Caco-2 (cell line): ENCODE measurements around the gene POLR3H. TPM values are rescaled to one million over a fixed set of nuclear protein-coding genes. Genes with fewer than 3 reads are reported as not detected.

ENCODE experiments used
- BruUV-seq: library from RNA; stranded (reverse); fragments of 400-500 nt; replicated peaks from 2 replicates; lab custom pipeline; 2021; lab: Mats Ljungman, UMichigan
- CTCF ChIA-PET: fragments of 300-600 bp; sonication (Branson Sonifier 250); formaldehyde crosslinking; loops from one replicate; lab custom pipeline; 2022; ENCODE audit warnings: antibody characterized with exemption; lab: Charles Lee
- POLR2A ChIA-PET: fragments of 300-600 bp; sonication (Branson Sonifier 250); formaldehyde crosslinking; loops from one replicate; lab custom pipeline; 2022; ENCODE audit warnings: antibody characterized with exemption; lab: Charles Lee
- DNase-seq, 2 experiments: peaks; one replicate each; pipeline versions ENCODE4 v3.0.0 to v3.0.0-alpha.2; 2020 to 2022
- H3K27me3 ChIP-seq: replicated peaks from 2 replicates; pipeline ENCODE4 v1.6.0; 2011; ENCODE audit warnings: low read length; ENCODE audit not compliant: control insufficient read depth, insufficient read depth
- H3K36me3 ChIP-seq: 2 replicates; pipeline ENCODE4 v1.5.1; 2011; ENCODE audit warnings: low read length; ENCODE audit not compliant: control insufficient read depth, insufficient read depth
- H3K4me1 ChIP-seq: fragments of 250-450 bp; sonication (Bioruptor Pico); 2 replicates; pipeline ENCODE4 v1.5.1; 2020; ENCODE audit warnings: mild to moderate bottlenecking
- H3K4me3 ChIP-seq: 2 replicates; pipeline ENCODE4 v1.5.1; 2011; ENCODE audit warnings: low read depth, mild to moderate bottlenecking, control low read depth, low read length
- H3K9me3 ChIP-seq: fragments of 250-450 bp; sonication (Bioruptor Pico); 2 replicates; pipeline ENCODE4 v1.5.1; 2020; ENCODE audit warnings: mild to moderate bottlenecking, moderate library complexity
- H3K27ac Mint-ChIP-seq: one replicate; pipeline ENCODE4 v1.8.0; 2022; ENCODE audit warnings: mixed read lengths; ENCODE audit not compliant: unreplicated experiment
- H3K27me3 Mint-ChIP-seq: one replicate; pipeline ENCODE4 v1.8.0; 2022; ENCODE audit warnings: mixed read lengths; ENCODE audit not compliant: insufficient read depth, unreplicated experiment
- H3K36me3 Mint-ChIP-seq: one replicate; pipeline ENCODE4 v1.8.0; 2022; ENCODE audit warnings: mild to moderate bottlenecking, mixed read lengths; ENCODE audit not compliant: insufficient read depth, unreplicated experiment
- H3K4me1 Mint-ChIP-seq: one replicate; pipeline ENCODE4 v1.8.0; 2022; ENCODE audit warnings: low read depth, mixed read lengths; ENCODE audit not compliant: unreplicated experiment
- H3K4me3 Mint-ChIP-seq: one replicate; pipeline ENCODE4 v1.8.0; 2022; ENCODE audit warnings: mild to moderate bottlenecking, moderate library complexity, mixed read lengths; ENCODE audit not compliant: unreplicated experiment
- H3K9me3 Mint-ChIP-seq: one replicate; pipeline ENCODE4 v1.8.0; 2022; ENCODE audit warnings: mixed read lengths; ENCODE audit not compliant: unreplicated experiment
- CTCF ChIP-seq, 2 experiments: fragments of 200-600 bp in 1 of 2; IDR thresholded peaks; 1 replicate in 1 of 2; 2 replicates in 1 of 2; pipeline versions ENCODE4 v1.5.1 to v1.8.0; 2011 to 2022; ENCODE audit warnings: antibody characterized with exemption in 1 of 2, control low read depth in 1 of 2, inconsistent platforms in 1 of 2, low read depth in 1 of 2, low read length in 1 of 2, mild to moderate bottlenecking in 1 of 2, moderate library complexity in 1 of 2; ENCODE audit not compliant: insufficient read depth in 1 of 2, severe bottlenecking in 1 of 2, unreplicated experiment in 1 of 2
- intact Hi-C: fragments of 100-400 bp; cut with micrococcal nuclease; formaldehyde crosslinking; loops from one replicate; pipeline ENCODE4 v1.10.0; 2022; ENCODE audit not compliant: unreplicated experiment
- total RNA-seq: library from RNA; stranded (reverse); gene quantifications from 2 replicates; pipeline ENCODE4 v1.2.3, GENCODE V29; 2022

POLR3H gene
- total RNA-seq, 1 experiment from 2014 or later: 42.2 TPM

- H3K36me3 ChIP-seq: peaks cover 8% of the 10 kb centered on the region
- no peaks in the 10 kb centered on the region for H3K27me3 ChIP-seq
- H3K4me1 ChIP-seq: no peaks in the 10 kb centered on the region
- POLR2A ChIA-PET: no interaction called here
- H3K4me3 ChIP-seq: no peak overlapping the region
- peaks cover 88% of the 10 kb centered on the region for H3K36me3 Mint-ChIP-seq
- H3K27me3 Mint-ChIP-seq: no peaks in the 10 kb centered on the region
- CTCF ChIA-PET: interaction anchor here (0.6 to 0.8 kb wide), 2 partner anchors 13 to 47 kb away, joined by 3 to 5 read pairs; partner anchors contain the start of gene POLR3H
- no peaks in the 10 kb centered on the region for H3K9me3 Mint-ChIP-seq
- BruUV-seq: no TSS peak
- DNase-seq: no peak
- no peaks in the 10 kb centered on the region for H3K9me3 ChIP-seq
- peak overlapping the region; percentile 48 for H3K27ac Mint-ChIP-seq
- TF ChIP-seq CTCF (IDR thresholded peaks at IDR 0.05; ENCODE audit: insufficient read depth in 1 of 2, low read depth in 1 of 2, low read length in 1 of 2, severe bottlenecking in 1 of 2, unreplicated experiment in 1 of 2): no peak
- intact Hi-C loops: no loop called here
- peak overlapping the region; percentile 22 for H3K4me3 Mint-ChIP-seq
- H3K4me1 Mint-ChIP-seq: peaks cover 3% of the 10 kb centered on the region
Observed at GRCh38 chr22:41530890-41531714, 13.2 kb downstream of the POLR3H start.

GRCh38 chr22:41528938-41529561 is 15.2 kb downstream of the POLR3H start:
- CTCF ChIA-PET: no interaction called here
- no peaks in the 10 kb centered on the region for H3K9me3 ChIP-seq
- Mint-ChIP-seq H3K4me3 (no peak overlapping the region), H3K36me3 (peaks cover 95% of the 10 kb centered on the region), H3K27me3 (no peaks in the 10 kb centered on the region), H3K4me1 (peaks cover 7% of the 10 kb centered on the region), H3K9me3 (no peaks in the 10 kb centered on the region), H3K27ac (peak overlapping the region; percentile 33)
- H3K27me3 ChIP-seq: no peaks in the 10 kb centered on the region
- intact Hi-C loops: no loop called here
- BruUV-seq: TSS peak; percentile 14
- H3K4me3 ChIP-seq: no peak overlapping the region
- no peak for DNase-seq
- H3K4me1 ChIP-seq: no peaks in the 10 kb centered on the region
- no peak for TF ChIP-seq CTCF (IDR thresholded peaks at IDR 0.05; ENCODE audit: insufficient read depth in 1 of 2, low read depth in 1 of 2, low read length in 1 of 2, severe bottlenecking in 1 of 2, unreplicated experiment in 1 of 2)
- POLR2A ChIA-PET: no interaction called here
- H3K36me3 ChIP-seq: peaks cover 8% of the 10 kb centered on the region

- peaks cover 96% of the 10 kb centered on the region for H3K36me3 Mint-ChIP-seq
- CTCF ChIA-PET: interaction anchor here (1.9 kb wide), 2 partner anchors 10 to 147 kb away, joined by 4 to 6 read pairs; partner anchors contain the start of gene TEF
- H3K4me3 Mint-ChIP-seq: no peak overlapping the region
- no peaks in the 10 kb centered on the region for H3K27me3 Mint-ChIP-seq
- H3K9me3 Mint-ChIP-seq: no peaks in the 10 kb centered on the region
- POLR2A ChIA-PET: interaction anchor here (0.5 to 0.6 kb wide), 2 partner anchors 48 to 92 kb away, joined by 3 to 4 read pairs; no protein-coding TSS in a partner anchor
- Histone ChIP-seq H3K27me3 (no peaks in the 10 kb centered on the region), H3K4me1 (no peaks in the 10 kb centered on the region), H3K9me3 (no peaks in the 10 kb centered on the region), H3K4me3 (no peak overlapping the region), H3K36me3 (peaks cover 9% of the 10 kb centered on the region)
- no peak for TF ChIP-seq CTCF (IDR thresholded peaks at IDR 0.05; ENCODE audit: insufficient read depth in 1 of 2, low read depth in 1 of 2, low read length in 1 of 2, severe bottlenecking in 1 of 2, unreplicated experiment in 1 of 2)
- DNase-seq: no peak
- TSS peak; percentile 61 for BruUV-seq
- intact Hi-C loops: no loop called here
- H3K27ac Mint-ChIP-seq: peak overlapping the region; percentile 33
- H3K4me1 Mint-ChIP-seq: peaks cover 7% of the 10 kb centered on the region
Observed at GRCh38 chr22:41528132-41528766, 16.0 kb downstream of the POLR3H start.
